GM06990 (cell line): ENCODE data around the gene KCNS1.

Source experiments
- DNase-seq: peaks from one replicate; pipeline ENCODE4 v3.0.0-alpha.2; 2011; ENCODE audit not compliant: insufficient read length; ENCODE audit errors: extremely low read depth
- H3K27me3 ChIP-seq: replicated peaks from 2 replicates; pipeline ENCODE4 v1.6.0; 2011; ENCODE audit warnings: low read length; ENCODE audit not compliant: control insufficient read depth, insufficient read depth
- H3K36me3 ChIP-seq: 2 replicates; pipeline ENCODE4 v1.5.1; 2011; ENCODE audit warnings: low read length; ENCODE audit not compliant: control insufficient read depth, insufficient read depth
- H3K4me3 ChIP-seq: replicated peaks from 2 replicates; pipeline ENCODE4 v1.5.1; 2011; ENCODE audit warnings: low read depth, mild to moderate bottlenecking, control low read depth, low read length
- TF ChIP-seq, protein P1 (sequence below): IDR thresholded peaks from 2 replicates; pipeline ENCODE4 v1.5.1; 2011; ENCODE audit warnings: low read length, control low read depth, mild to moderate bottlenecking, inconsistent platforms; ENCODE audit not compliant: insufficient read depth, poor library complexity, severe bottlenecking

Gene KCNS1

DNA sequence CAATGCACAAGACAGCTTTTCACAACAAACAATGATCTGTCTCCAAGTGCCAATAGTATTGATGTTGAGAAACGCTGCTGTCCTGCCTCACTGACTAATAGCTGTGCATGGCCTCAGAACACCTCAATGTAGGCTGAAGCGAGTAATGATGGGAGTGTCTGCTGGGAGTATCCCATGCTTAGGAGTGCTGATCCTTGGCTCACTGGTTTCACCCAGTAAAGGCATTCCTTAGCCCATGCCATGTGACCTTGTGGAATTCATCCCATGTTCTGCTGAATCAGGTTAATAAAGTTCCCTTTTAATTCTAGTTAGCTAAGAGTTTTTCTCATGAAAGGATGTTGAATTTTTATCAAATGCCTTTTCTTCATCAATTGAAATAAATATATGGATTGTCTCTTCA is 27.2 kb upstream of the KCNS1 start:
- Histone ChIP-seq H3K27me3 (peaks cover 2% of the 10 kb centered on the region), H3K36me3 (no peaks in the 10 kb centered on the region), H3K4me3 (no peak overlapping the region)
- DNase-seq = no peak
- TF ChIP-seq, protein P1, sequence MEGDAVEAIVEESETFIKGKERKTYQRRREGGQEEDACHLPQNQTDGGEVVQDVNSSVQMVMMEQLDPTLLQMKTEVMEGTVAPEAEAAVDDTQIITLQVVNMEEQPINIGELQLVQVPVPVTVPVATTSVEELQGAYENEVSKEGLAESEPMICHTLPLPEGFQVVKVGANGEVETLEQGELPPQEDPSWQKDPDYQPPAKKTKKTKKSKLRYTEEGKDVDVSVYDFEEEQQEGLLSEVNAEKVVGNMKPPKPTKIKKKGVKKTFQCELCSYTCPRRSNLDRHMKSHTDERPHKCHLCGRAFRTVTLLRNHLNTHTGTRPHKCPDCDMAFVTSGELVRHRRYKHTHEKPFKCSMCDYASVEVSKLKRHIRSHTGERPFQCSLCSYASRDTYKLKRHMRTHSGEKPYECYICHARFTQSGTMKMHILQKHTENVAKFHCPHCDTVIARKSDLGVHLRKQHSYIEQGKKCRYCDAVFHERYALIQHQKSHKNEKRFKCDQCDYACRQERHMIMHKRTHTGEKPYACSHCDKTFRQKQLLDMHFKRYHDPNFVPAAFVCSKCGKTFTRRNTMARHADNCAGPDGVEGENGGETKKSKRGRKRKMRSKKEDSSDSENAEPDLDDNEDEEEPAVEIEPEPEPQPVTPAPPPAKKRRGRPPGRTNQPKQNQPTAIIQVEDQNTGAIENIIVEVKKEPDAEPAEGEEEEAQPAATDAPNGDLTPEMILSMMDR = no peak

DNA sequence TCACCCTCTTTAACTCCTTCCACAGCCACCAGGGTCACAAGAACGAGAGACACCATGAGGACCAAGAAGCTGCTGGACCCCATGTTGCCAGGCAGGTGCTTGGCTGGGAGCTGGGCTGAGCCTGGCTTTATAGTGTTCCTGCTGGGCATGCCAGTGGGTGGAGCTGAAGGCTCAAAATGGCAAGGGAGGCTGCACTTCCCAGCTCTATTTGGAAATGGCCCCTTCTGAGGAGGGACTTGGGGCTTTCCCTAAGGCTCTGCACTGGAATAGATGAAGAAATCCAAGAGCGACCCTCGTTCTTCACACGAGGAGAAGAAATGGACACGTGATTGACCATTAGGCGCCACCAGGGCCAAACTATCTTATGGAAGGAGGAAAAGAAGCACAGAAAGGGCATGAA is 23.4 kb upstream of the KCNS1 start, which contains the start of gene WFDC12:
TSS of gene WFDC12 (minus strand) at position 101 of the 400 bp plus-strand sequence. CDS start at position 83, 18 bp downstream.
- Histone ChIP-seq H3K4me3 (no peak within 1 kb of the TSS), H3K36me3 (no peaks in the 10 kb centered on the region), H3K27me3 (peaks cover 2% of the 10 kb centered on the region)
- no peak for DNase-seq
- TF ChIP-seq, protein P1 = no peak

DNA sequence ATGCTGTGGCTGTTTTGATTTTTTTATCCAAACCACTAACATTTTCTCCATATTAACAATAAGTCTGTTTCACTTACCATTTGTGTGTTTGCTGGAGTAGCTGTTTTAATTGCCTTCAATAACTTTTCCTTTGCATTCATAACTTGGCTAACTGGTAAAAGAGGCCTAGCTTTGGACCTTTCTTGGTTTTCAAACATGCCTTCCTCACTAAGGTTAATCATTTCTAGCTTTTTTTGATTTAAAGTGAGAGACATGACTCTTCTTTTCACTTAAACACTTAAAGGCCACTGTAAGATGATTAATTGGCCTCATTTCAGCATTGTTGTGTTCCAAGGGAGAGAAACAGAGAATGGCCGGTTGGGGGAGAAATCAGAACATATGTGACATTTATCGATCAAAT is 20.5 kb upstream of the KCNS1 start:
- H3K36me3 ChIP-seq = no peaks in the 10 kb centered on the region
- no peak overlapping the region for H3K4me3 ChIP-seq
- peaks cover 2% of the 10 kb centered on the region for H3K27me3 ChIP-seq
- TF ChIP-seq, protein P1 = no peak
- DNase-seq = no peak

DNA sequence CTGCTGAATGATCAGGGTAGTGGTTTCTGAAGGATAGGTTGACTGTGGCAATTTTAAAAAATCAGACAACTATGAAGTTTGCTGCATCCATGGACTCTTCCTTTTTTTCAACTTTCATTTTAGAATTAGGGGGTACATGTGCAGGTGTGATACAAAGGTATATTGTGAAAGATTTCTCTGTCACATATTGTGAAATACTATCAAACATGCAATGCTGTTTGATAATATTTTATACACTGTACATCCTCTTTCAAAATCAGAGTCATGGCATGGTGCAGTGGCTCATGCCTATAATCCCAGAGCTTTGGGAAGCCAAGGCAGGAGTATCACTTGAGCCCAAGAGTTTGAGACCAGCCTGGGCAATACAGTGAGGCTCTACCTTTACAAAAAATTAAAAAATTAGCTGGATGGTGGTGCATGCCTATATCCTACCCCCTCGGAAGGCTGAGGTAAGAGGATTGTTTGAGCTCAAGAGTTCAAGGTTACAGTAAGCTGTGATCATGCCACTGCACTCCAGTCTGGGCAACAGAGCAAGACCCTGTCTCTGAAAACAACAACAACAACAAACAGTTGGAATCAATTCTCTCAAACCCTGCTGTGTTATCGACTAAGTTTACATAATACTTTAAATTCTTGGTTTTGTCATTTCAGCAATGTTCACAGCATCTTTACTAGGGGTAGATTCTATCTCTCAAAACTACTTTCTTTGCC is 18.8 kb upstream of the KCNS1 start:
- no peak overlapping the region for H3K4me3 ChIP-seq
- no peak for DNase-seq
- TF ChIP-seq, protein P1 = no peak
- peaks cover 2% of the 10 kb centered on the region for H3K27me3 ChIP-seq
- H3K36me3 ChIP-seq = no peaks in the 10 kb centered on the region

DNA sequence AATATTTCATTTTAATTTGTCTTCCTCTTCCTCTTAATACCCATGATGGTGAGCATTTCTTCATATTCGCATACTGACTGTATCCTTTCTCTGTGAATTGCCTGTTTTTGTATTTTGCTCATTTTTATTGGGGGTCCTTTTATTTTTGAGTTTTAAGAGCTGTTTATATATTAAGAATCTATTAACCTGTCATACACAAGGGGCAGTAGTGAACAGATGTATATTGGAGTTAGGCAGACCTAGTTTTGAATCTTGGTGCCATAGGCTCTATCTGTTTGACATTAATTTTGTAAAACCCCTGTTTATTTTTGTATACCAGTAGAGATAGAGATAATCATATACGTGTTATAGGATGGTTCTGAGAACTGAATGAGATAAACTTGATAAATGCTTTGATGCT is 17.1 kb upstream of the KCNS1 start:
- H3K27me3 ChIP-seq = no peaks in the 10 kb centered on the region
- H3K36me3 ChIP-seq = no peaks in the 10 kb centered on the region
- TF ChIP-seq, protein P1 = no peak
- H3K4me3 ChIP-seq = no peak overlapping the region
- DNase-seq = no peak
